HL-60 (cell line): ENCODE data around the gene PHF14.

Experiments
- DNase-seq, 2 experiments: peaks; one replicate each; pipeline ENCODE4 v3.0.0-alpha.2; 2010 to 2020; ENCODE audit warnings: low read depth in 1 of 2, low spot score in 1 of 2
- H3K27ac ChIP-seq: fragments of 250-450 bp; sonication (Bioruptor Pico); replicated peaks from 2 replicates; pipeline ENCODE4 v1.5.1; 2020; ENCODE audit warnings: mild to moderate bottlenecking, moderate library complexity
- H3K27me3 ChIP-seq: fragments of 250-450 bp; sonication (Bioruptor Pico); 2 replicates; pipeline ENCODE4 v1.5.1; 2021; ENCODE audit warnings: mild to moderate bottlenecking, moderate library complexity; ENCODE audit not compliant: insufficient read depth, poor library complexity, severe bottlenecking
- H3K4me3 ChIP-seq: replicated peaks from 2 replicates; pipeline ENCODE4 v1.5.1; 2011; ENCODE audit warnings: mild to moderate bottlenecking, control low read depth, low read length; ENCODE audit not compliant: insufficient read depth
- GABPA ChIP-seq: IDR thresholded peaks from 2 replicates; pipeline ENCODE4 v1.6.1; 2012; ENCODE audit warnings: low read depth
- POLR2AphosphoS5 ChIP-seq: IDR thresholded peaks from 2 replicates; pipeline ENCODE4 v1.6.1; 2012; ENCODE audit warnings: low read depth
- SPI1 ChIP-seq: IDR thresholded peaks from 2 replicates; pipeline ENCODE4 v1.6.1; 2012; ENCODE audit warnings: low read depth, mild to moderate bottlenecking, borderline replicate concordance
- TF ChIP-seq, protein P1 (sequence below): IDR thresholded peaks from 2 replicates; pipeline ENCODE4 v1.6.1; 2012; ENCODE audit warnings: low read depth; ENCODE audit not compliant: insufficient replicate concordance
- TF ChIP-seq, protein P2 (sequence below): IDR thresholded peaks from one replicate; pipeline ENCODE4 v1.5.1; 2011; ENCODE audit warnings: low read length, control low read depth, inconsistent platforms; ENCODE audit not compliant: insufficient read depth

PHF14 gene

DNA sequence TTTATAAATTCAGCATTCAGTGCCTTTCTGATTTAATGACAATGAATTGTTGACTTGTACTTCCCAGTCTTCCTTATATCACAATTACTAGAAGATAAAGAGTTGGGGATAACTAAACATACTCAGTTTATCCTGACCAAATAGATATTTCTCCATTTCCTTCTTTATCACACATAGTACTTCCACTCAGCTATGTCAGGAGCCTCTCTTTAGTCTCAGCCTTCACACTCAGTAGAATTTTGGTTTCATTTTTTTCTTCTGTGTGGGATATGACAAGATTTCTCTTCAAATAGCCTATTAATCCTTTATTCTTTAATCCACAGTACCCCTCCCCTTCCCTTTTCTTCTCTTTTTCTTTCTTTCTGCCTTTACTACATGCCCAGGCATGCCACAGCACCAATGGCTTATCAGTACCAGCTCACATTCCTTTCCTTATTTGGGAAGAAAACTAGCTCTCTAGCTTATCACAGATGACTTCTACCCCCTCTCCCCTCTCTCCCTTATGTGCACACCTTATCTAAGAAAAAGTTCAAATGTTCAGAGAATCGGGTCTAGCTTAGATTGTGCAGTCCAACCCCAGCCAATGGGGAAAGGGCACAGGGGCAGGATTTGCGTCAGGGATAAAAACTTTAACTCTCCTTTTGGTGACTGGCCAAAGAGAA lies 109.0 kb downstream of the PHF14 start:
- TF ChIP-seq, protein P1, sequence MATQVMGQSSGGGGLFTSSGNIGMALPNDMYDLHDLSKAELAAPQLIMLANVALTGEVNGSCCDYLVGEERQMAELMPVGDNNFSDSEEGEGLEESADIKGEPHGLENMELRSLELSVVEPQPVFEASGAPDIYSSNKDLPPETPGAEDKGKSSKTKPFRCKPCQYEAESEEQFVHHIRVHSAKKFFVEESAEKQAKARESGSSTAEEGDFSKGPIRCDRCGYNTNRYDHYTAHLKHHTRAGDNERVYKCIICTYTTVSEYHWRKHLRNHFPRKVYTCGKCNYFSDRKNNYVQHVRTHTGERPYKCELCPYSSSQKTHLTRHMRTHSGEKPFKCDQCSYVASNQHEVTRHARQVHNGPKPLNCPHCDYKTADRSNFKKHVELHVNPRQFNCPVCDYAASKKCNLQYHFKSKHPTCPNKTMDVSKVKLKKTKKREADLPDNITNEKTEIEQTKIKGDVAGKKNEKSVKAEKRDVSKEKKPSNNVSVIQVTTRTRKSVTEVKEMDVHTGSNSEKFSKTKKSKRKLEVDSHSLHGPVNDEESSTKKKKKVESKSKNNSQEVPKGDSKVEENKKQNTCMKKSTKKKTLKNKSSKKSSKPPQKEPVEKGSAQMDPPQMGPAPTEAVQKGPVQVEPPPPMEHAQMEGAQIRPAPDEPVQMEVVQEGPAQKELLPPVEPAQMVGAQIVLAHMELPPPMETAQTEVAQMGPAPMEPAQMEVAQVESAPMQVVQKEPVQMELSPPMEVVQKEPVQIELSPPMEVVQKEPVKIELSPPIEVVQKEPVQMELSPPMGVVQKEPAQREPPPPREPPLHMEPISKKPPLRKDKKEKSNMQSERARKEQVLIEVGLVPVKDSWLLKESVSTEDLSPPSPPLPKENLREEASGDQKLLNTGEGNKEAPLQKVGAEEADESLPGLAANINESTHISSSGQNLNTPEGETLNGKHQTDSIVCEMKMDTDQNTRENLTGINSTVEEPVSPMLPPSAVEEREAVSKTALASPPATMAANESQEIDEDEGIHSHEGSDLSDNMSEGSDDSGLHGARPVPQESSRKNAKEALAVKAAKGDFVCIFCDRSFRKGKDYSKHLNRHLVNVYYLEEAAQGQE: no peak
- TF ChIP-seq GABPA: no peak
- TF ChIP-seq, protein P2, sequence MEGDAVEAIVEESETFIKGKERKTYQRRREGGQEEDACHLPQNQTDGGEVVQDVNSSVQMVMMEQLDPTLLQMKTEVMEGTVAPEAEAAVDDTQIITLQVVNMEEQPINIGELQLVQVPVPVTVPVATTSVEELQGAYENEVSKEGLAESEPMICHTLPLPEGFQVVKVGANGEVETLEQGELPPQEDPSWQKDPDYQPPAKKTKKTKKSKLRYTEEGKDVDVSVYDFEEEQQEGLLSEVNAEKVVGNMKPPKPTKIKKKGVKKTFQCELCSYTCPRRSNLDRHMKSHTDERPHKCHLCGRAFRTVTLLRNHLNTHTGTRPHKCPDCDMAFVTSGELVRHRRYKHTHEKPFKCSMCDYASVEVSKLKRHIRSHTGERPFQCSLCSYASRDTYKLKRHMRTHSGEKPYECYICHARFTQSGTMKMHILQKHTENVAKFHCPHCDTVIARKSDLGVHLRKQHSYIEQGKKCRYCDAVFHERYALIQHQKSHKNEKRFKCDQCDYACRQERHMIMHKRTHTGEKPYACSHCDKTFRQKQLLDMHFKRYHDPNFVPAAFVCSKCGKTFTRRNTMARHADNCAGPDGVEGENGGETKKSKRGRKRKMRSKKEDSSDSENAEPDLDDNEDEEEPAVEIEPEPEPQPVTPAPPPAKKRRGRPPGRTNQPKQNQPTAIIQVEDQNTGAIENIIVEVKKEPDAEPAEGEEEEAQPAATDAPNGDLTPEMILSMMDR: no peak
- TF ChIP-seq SPI1: no peak
- TF ChIP-seq POLR2AphosphoS5: no peak
- Histone ChIP-seq H3K4me3 (no peak overlapping the region), H3K27me3 (no peaks in the 10 kb centered on the region), H3K27ac (no peak overlapping the region)
- no peak for DNase-seq

GRCh38 chr7:11083214-11083568 lies 109.5 kb downstream of the PHF14 start:
- TF ChIP-seq, protein P2: no peak
- TF ChIP-seq POLR2AphosphoS5 (no peak), GABPA (no peak), SPI1 (no peak)
- TF ChIP-seq, protein P1: no peak
- DNase-seq: no peak
- Histone ChIP-seq H3K27me3 (no peaks in the 10 kb centered on the region), H3K27ac (no peak overlapping the region), H3K4me3 (no peak overlapping the region)

GRCh38 chr7:11104578-11104977 lies 130.9 kb downstream of the PHF14 start:
- DNase-seq: no peak
- TF ChIP-seq, protein P2: no peak
- TF ChIP-seq SPI1 (no peak), POLR2AphosphoS5 (no peak), GABPA (no peak)
- TF ChIP-seq, protein P1: no peak
- no peak overlapping the region for H3K4me3 ChIP-seq
- no peak overlapping the region for H3K27ac ChIP-seq
- no peaks in the 10 kb centered on the region for H3K27me3 ChIP-seq
